Fibroblast of the aortic adventitia (primary cell): Measurements from ENCODE around the gene MYLK2. TPM values are rescaled to one million over a fixed set of nuclear protein-coding genes. Genes with fewer than 3 reads are reported as not detected.

Experiments
- DNase-seq: peaks from one replicate; pipeline ENCODE4 v3.0.0-alpha.2; 2010; ENCODE audit warnings: low read depth
- H3K4me3 ChIP-seq: 2 replicates; pipeline ENCODE4 v1.5.1; 2011; ENCODE audit warnings: low read depth, mild to moderate bottlenecking, control low read depth, low read length, moderate library complexity
- CTCF ChIP-seq: IDR thresholded peaks from 2 replicates; pipeline ENCODE4 v1.5.1; 2011; ENCODE audit warnings: mild to moderate bottlenecking, low read length, control low read depth, inconsistent platforms; ENCODE audit not compliant: insufficient read depth
- total RNA-seq: library from RNA; depleted of rRNA; stranded (reverse); fragments of >200 nt; gene quantifications from 2 replicates; pipeline ENCODE4 v1.2.3, GENCODE V29; 2012; ENCODE audit warnings: low replicate concordance

The MYLK2 gene
- total RNA-seq, 1 donor: 0.18 TPM

- H3K4me3 ChIP-seq: no peak overlapping the region
- no peak for DNase-seq
- TF ChIP-seq CTCF: no peak
Observed at GRCh38 chr20:31821427-31821826, 2.3 kb downstream of the MYLK2 start.

- TF ChIP-seq CTCF: peak; percentile 98
- DNase-seq: peak; percentile 72
- H3K4me3 ChIP-seq: no peak overlapping the region
Observed at GRCh38 chr20:31822421-31823330, 3.5 kb downstream of the MYLK2 start.

- no peak for DNase-seq
- no peak for TF ChIP-seq CTCF
- no peak overlapping the region for H3K4me3 ChIP-seq
Observed at GRCh38 chr20:31823360-31824124, 4.4 kb downstream of the MYLK2 start.

GRCh38 chr20:31824125-31824485 lies 4.9 kb downstream of the MYLK2 start:
- no peak for DNase-seq
- no peak overlapping the region for H3K4me3 ChIP-seq
- TF ChIP-seq CTCF: no peak

GRCh38 chr20:31824554-31825313 lies 5.6 kb downstream of the MYLK2 start:
- H3K4me3 ChIP-seq: no peak overlapping the region
- no peak for TF ChIP-seq CTCF
- DNase-seq: no peak

- H3K4me3 ChIP-seq: no peak overlapping the region
- TF ChIP-seq CTCF: no peak
- no peak for DNase-seq
Observed at GRCh38 chr20:31826074-31826473, 6.9 kb downstream of the MYLK2 start.
